ENCODE data around the gene SEC22C.

The SEC22C gene

GRCh38 chr3:42499478-42499871, 82.3 kb downstream of the SEC22C start:
- H3K27ac ChIP-seq (ENCODE audit: low read length, poor library complexity, severe bottlenecking): no peak overlapping the region
- no peak overlapping the region for H2BK120ac ChIP-seq (ENCODE audit: low read depth, low read length)
- H3K14ac ChIP-seq (ENCODE audit: low read length in 2 of 2): peak overlapping the region in 1 of 2 experiments; percentile 11
- H3K36me3 ChIP-seq (ENCODE audit: control insufficient read depth in 1 of 2, insufficient read depth in 2 of 2, low read depth in 1 of 2, low read length in 2 of 2): no peaks in the 10 kb centered on the region
- no peak overlapping the region for H3K18ac ChIP-seq (ENCODE audit: low read depth in 1 of 2, low read length in 2 of 2)
- no peak overlapping the region for H2AK5ac ChIP-seq (ENCODE audit: low read length, severe bottlenecking)
- H3K4me2 ChIP-seq (ENCODE audit: low read length, poor library complexity, severe bottlenecking): no peak overlapping the region
- no peak overlapping the region for H3K4ac ChIP-seq (ENCODE audit: low read depth in 1 of 2, low read length in 2 of 2)
- 92% methylated on average over 3 of the region's 3 CpGs for WGBS
- H3K9ac ChIP-seq (ENCODE audit: low read length): no peak overlapping the region
- no peak overlapping the region for H2AFZ ChIP-seq (ENCODE audit: low read depth, low read length)
- no peak for DNase-seq
- H2BK15ac ChIP-seq (ENCODE audit: low read depth, poor library complexity, severe bottlenecking): no peak overlapping the region
- H4K8ac ChIP-seq (ENCODE audit: low read length): no peak overlapping the region
- peaks cover 4% of the 10 kb centered on the region for H3K9me3 ChIP-seq (ENCODE audit: control insufficient read depth, low read length)
- no peak overlapping the region for H2BK12ac ChIP-seq (ENCODE audit: low read length in 2 of 2)
- peaks cover 22% of the 10 kb centered on the region for H3K4me1 ChIP-seq (ENCODE audit: control insufficient read depth, insufficient read depth, low read depth, low read length)
- H2BK5ac ChIP-seq (ENCODE audit: low read depth, low read length, poor library complexity, severe bottlenecking): no peak overlapping the region
- H3K4me3 ChIP-seq (ENCODE audit: insufficient read depth in 1 of 2, low read depth in 1 of 2, low read length in 2 of 2): no peak overlapping the region
- H3K23ac ChIP-seq (ENCODE audit: low read length in 2 of 2): no peak overlapping the region
- H3K79me1 ChIP-seq (replicated peaks; ENCODE audit: low read length, poor library complexity, severe bottlenecking): no peaks in the 10 kb centered on the region
- H4K91ac ChIP-seq (ENCODE audit: low read length): no peak overlapping the region
- peaks cover 35 to 83% of the 10 kb centered on the region in 2 experiments for H3K27me3 ChIP-seq (ENCODE audit: control insufficient read depth in 1 of 2, insufficient read depth in 1 of 2, low read length in 2 of 2)

- Histone ChIP-seq H3K4ac (ENCODE audit: low read depth in 1 of 2, low read length in 2 of 2) (peak overlapping the region in 1 of 2 experiments; percentile 7), H3K27me3 (ENCODE audit: control insufficient read depth in 1 of 2, insufficient read depth in 1 of 2, low read length in 2 of 2) (peaks cover 34 to 78% of the 10 kb centered on the region in 2 experiments), H4K8ac (ENCODE audit: low read length) (no peak overlapping the region), H3K79me1 (replicated peaks; ENCODE audit: low read length, poor library complexity, severe bottlenecking) (no peaks in the 10 kb centered on the region), H2BK15ac (ENCODE audit: low read depth, poor library complexity, severe bottlenecking) (no peak overlapping the region), H3K4me3 (ENCODE audit: insufficient read depth in 1 of 2, low read depth in 1 of 2, low read length in 2 of 2) (no peak overlapping the region), H2AK5ac (ENCODE audit: low read length, severe bottlenecking) (peak overlapping the region; percentile 30), H3K36me3 (ENCODE audit: control insufficient read depth in 1 of 2, insufficient read depth in 2 of 2, low read depth in 1 of 2, low read length in 2 of 2) (no peaks in the 10 kb centered on the region), H3K4me1 (ENCODE audit: control insufficient read depth, insufficient read depth, low read depth, low read length) (peaks cover 22% of the 10 kb centered on the region), H2BK120ac (ENCODE audit: low read depth, low read length) (no peak overlapping the region), H3K9me3 (ENCODE audit: control insufficient read depth, low read length) (peaks cover 4% of the 10 kb centered on the region), H3K14ac (ENCODE audit: low read length in 2 of 2) (peak overlapping the region in 1 of 2 experiments; percentile 11), H4K91ac (ENCODE audit: low read length) (no peak overlapping the region), H2AFZ (ENCODE audit: low read depth, low read length) (no peak overlapping the region), H2BK12ac (ENCODE audit: low read length in 2 of 2) (peak overlapping the region in 1 of 2 experiments; percentile 80), H3K4me2 (ENCODE audit: low read length, poor library complexity, severe bottlenecking) (no peak overlapping the region), H3K9ac (ENCODE audit: low read length) (no peak overlapping the region), H3K18ac (ENCODE audit: low read depth in 1 of 2, low read length in 2 of 2) (peak overlapping the region in 1 of 2 experiments; percentile 68), H2BK5ac (ENCODE audit: low read depth, low read length, poor library complexity, severe bottlenecking) (no peak overlapping the region), H3K23ac (ENCODE audit: low read length in 2 of 2) (no peak overlapping the region), H3K27ac (ENCODE audit: low read length, poor library complexity, severe bottlenecking) (no peak overlapping the region)
- DNase-seq: no peak
- 88% methylated on average over 13 of the region's 13 CpGs for WGBS
These were observed 82.8 kb downstream of the SEC22C start for GRCh38 chr3:42498791-42499477.

- H3K9me3 ChIP-seq (ENCODE audit: control insufficient read depth, low read length): peaks cover 4% of the 10 kb centered on the region
- H3K79me1 ChIP-seq (replicated peaks; ENCODE audit: low read length, poor library complexity, severe bottlenecking): no peaks in the 10 kb centered on the region
- no peak overlapping the region for H2BK15ac ChIP-seq (ENCODE audit: low read depth, poor library complexity, severe bottlenecking)
- H3K9ac ChIP-seq (ENCODE audit: low read length): no peak overlapping the region
- peaks cover 26 to 74% of the 10 kb centered on the region in 2 experiments for H3K27me3 ChIP-seq (ENCODE audit: control insufficient read depth in 1 of 2, insufficient read depth in 1 of 2, low read length in 2 of 2)
- H3K36me3 ChIP-seq (ENCODE audit: control insufficient read depth in 1 of 2, insufficient read depth in 2 of 2, low read depth in 1 of 2, low read length in 2 of 2): no peaks in the 10 kb centered on the region
- H3K18ac ChIP-seq (ENCODE audit: low read depth in 1 of 2, low read length in 2 of 2): peak overlapping the region in 1 of 2 experiments; percentile 2
- no peak overlapping the region for H3K4ac ChIP-seq (ENCODE audit: low read depth in 1 of 2, low read length in 2 of 2)
- no peak overlapping the region for H3K4me3 ChIP-seq (ENCODE audit: insufficient read depth in 1 of 2, low read depth in 1 of 2, low read length in 2 of 2)
- H4K8ac ChIP-seq (ENCODE audit: low read length): no peak overlapping the region
- H3K14ac ChIP-seq (ENCODE audit: low read length in 2 of 2): no peak overlapping the region
- no peak overlapping the region for H4K91ac ChIP-seq (ENCODE audit: low read length)
- peak overlapping the region; percentile 7 for H2AK5ac ChIP-seq (ENCODE audit: low read length, severe bottlenecking)
- H2BK12ac ChIP-seq (ENCODE audit: low read length in 2 of 2): no peak overlapping the region
- H3K23ac ChIP-seq (ENCODE audit: low read length in 2 of 2): no peak overlapping the region
- no peak overlapping the region for H2AFZ ChIP-seq (ENCODE audit: low read depth, low read length)
- H2BK120ac ChIP-seq (ENCODE audit: low read depth, low read length): no peak overlapping the region
- no peak overlapping the region for H3K27ac ChIP-seq (ENCODE audit: low read length, poor library complexity, severe bottlenecking)
- peaks cover 22% of the 10 kb centered on the region for H3K4me1 ChIP-seq (ENCODE audit: control insufficient read depth, insufficient read depth, low read depth, low read length)
- 75% methylated on average over 1 of the region's 1 CpG for WGBS
- no peak overlapping the region for H2BK5ac ChIP-seq (ENCODE audit: low read depth, low read length, poor library complexity, severe bottlenecking)
- H3K4me2 ChIP-seq (ENCODE audit: low read length, poor library complexity, severe bottlenecking): no peak overlapping the region
- DNase-seq: no peak
These were observed 83.7 kb downstream of the SEC22C start for GRCh38 chr3:42498034-42498433.
